BJ (cell line): ENCODE results near the gene RUNX2. TPM values are rescaled to one million over a fixed set of nuclear protein-coding genes. Genes with fewer than 3 reads are reported as not detected.

Source experiments
- CTCF ChIA-PET: fragments of 350-600 bp; formaldehyde crosslinking; extraction: SDS; loops from one replicate; lab custom pipeline; 2021; ENCODE audit warnings: antibody characterized with exemption, inconsistent platforms; lab: Yijun Ruan, JAX
- POLR2A ChIA-PET: fragments of 300-600 bp; sonication (Branson Sonifier 250); formaldehyde crosslinking; extraction: SDS; loops from one replicate; lab custom pipeline; 2021; ENCODE audit warnings: antibody characterized with exemption; lab: Charles Lee
- DNase-seq: peaks from one replicate; pipeline ENCODE4 v3.0.0-alpha.2; 2011; ENCODE audit warnings: low read depth
- H3K27me3 ChIP-seq: 2 replicates; pipeline ENCODE4 v1.6.0; 2011; ENCODE audit warnings: low read length; ENCODE audit not compliant: control insufficient read depth, insufficient read depth
- H3K36me3 ChIP-seq: 2 replicates; pipeline ENCODE4 v1.5.1; 2011; ENCODE audit warnings: low read length; ENCODE audit not compliant: control insufficient read depth, insufficient read depth
- H3K4me3 ChIP-seq: 2 replicates; pipeline ENCODE4 v1.5.1; 2011; ENCODE audit warnings: low read depth, mild to moderate bottlenecking, control low read depth, low read length
- polyA plus RNA-seq: library from polyadenylated mRNA; depleted of rRNA; stranded (reverse); fragments of >200 nt; gene quantifications from 2 replicates; pipeline ENCODE4 v1.2.3, GENCODE V29; 2011
- TF ChIP-seq, protein P1 (sequence below): IDR thresholded peaks from 2 replicates; pipeline ENCODE4 v1.5.1; 2011; ENCODE audit warnings: low read depth, mild to moderate bottlenecking, control low read depth, inconsistent platforms, low read length, moderate library complexity; ENCODE audit not compliant: insufficient read depth

RUNX2 gene
- polyA plus RNA-seq, 1 experiment, result 1.5 TPM

DNA sequence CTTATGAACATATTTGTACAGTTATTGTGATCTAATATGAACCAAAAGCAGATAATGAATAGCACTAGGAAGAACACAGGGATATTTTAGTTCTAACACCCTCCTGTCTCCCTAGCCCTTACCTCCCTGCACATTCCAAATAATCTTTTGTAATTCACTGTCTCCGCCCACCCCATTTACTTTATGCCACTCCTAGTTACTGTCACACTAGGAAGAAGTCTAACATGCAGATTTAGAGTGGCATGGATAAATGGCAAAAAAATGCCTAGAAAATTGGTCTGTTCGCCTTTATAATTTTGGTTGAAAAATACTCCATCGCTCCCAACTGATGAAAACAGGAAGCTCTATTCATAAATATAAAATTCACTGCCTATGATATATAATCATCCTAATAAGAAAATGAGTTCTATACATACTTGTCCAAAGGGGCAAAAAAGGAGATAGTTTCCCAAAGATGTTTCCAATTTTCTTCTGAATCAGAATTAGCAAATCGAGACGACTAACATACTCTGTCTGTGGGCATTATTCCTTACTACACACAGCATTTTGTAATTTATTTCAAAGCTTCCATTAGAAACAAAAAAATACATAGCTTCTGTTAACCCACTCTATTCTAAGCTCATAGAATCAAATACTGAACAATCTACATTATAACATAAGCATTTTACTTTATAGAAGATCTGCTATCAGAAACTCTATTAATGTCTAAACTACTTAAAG is 1.3 kb upstream of the RUNX2 start:
- no peaks in the 10 kb centered on the region for H3K36me3 ChIP-seq
- CTCF ChIA-PET, result no interaction called here
- TF ChIP-seq, protein P1, sequence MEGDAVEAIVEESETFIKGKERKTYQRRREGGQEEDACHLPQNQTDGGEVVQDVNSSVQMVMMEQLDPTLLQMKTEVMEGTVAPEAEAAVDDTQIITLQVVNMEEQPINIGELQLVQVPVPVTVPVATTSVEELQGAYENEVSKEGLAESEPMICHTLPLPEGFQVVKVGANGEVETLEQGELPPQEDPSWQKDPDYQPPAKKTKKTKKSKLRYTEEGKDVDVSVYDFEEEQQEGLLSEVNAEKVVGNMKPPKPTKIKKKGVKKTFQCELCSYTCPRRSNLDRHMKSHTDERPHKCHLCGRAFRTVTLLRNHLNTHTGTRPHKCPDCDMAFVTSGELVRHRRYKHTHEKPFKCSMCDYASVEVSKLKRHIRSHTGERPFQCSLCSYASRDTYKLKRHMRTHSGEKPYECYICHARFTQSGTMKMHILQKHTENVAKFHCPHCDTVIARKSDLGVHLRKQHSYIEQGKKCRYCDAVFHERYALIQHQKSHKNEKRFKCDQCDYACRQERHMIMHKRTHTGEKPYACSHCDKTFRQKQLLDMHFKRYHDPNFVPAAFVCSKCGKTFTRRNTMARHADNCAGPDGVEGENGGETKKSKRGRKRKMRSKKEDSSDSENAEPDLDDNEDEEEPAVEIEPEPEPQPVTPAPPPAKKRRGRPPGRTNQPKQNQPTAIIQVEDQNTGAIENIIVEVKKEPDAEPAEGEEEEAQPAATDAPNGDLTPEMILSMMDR, result no peak
- DNase-seq, result no peak
- no peak overlapping the region for H3K4me3 ChIP-seq
- POLR2A ChIA-PET, result no interaction called here
- H3K27me3 ChIP-seq, result no peaks in the 10 kb centered on the region

GRCh38 chr6:45328523-45328922 is 393 bp downstream of the RUNX2 start:
- H3K36me3 ChIP-seq, result no peaks in the 10 kb centered on the region
- H3K4me3 ChIP-seq, result no peak overlapping the region
- no peak for DNase-seq
- no peaks in the 10 kb centered on the region for H3K27me3 ChIP-seq
- TF ChIP-seq, protein P1, result no peak
- CTCF ChIA-PET, result interaction anchor here (0.6 to 1.0 kb wide), 2 partner anchors 189 to 673 kb away, joined by 3 read pairs; no protein-coding TSS in a partner anchor
- POLR2A ChIA-PET, result no interaction called here

GRCh38 chr6:45344900-45345299 is 16.8 kb downstream of the RUNX2 start:
- ChIA-PET CTCF (no interaction called here), POLR2A (no interaction called here)
- TF ChIP-seq, protein P1, result no peak
- DNase-seq, result no peak
- Histone ChIP-seq H3K4me3 (no peak overlapping the region), H3K36me3 (no peaks in the 10 kb centered on the region; the same call in 1 of the 2 replicates), H3K27me3 (no peaks in the 10 kb centered on the region)

- Histone ChIP-seq H3K4me3 (no peak overlapping the region), H3K27me3 (no peaks in the 10 kb centered on the region), H3K36me3 (no peaks in the 10 kb centered on the region)
- CTCF ChIA-PET, result no interaction called here
- POLR2A ChIA-PET, result no interaction called here
- TF ChIP-seq, protein P1, result no peak
- no peak for DNase-seq
These were observed 22.1 kb downstream of the RUNX2 start for GRCh38 chr6:45350186-45350710.

GRCh38 chr6:45351076-45351475 is 22.9 kb downstream of the RUNX2 start:
- DNase-seq, result no peak
- ChIA-PET POLR2A (no interaction called here), CTCF (interaction anchor here (1.2 to 1.5 kb wide), 2 partner anchors 9 to 695 kb away, joined by 3 read pairs; no protein-coding TSS in a partner anchor)
- TF ChIP-seq, protein P1, result no peak
- H3K36me3 ChIP-seq, result no peaks in the 10 kb centered on the region
- no peak overlapping the region for H3K4me3 ChIP-seq
- H3K27me3 ChIP-seq, result no peaks in the 10 kb centered on the region
